Measurements from ENCODE around the gene GRPEL2.

DNA sequence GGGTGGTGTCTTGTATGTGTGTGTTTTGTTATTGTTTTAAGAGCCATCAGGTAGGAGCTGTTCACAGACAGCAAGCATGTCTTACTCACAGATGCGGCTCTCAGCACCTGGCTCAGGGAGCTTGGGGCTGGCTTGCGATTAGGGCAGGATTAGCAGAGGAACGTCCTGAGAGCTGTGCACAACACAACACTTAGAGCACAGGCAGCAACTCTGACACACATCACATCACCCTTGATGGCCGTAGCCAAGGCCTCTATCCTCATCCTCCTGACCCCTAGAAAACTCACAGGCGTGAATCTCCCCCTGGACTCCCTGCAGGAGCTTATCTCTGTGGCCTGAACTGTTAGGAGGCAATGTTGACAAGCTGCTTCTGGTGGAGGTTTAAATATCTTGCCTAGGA lies 40.9 kb downstream of the GRPEL2 start:
- TF ChIP-seq, protein P1, sequence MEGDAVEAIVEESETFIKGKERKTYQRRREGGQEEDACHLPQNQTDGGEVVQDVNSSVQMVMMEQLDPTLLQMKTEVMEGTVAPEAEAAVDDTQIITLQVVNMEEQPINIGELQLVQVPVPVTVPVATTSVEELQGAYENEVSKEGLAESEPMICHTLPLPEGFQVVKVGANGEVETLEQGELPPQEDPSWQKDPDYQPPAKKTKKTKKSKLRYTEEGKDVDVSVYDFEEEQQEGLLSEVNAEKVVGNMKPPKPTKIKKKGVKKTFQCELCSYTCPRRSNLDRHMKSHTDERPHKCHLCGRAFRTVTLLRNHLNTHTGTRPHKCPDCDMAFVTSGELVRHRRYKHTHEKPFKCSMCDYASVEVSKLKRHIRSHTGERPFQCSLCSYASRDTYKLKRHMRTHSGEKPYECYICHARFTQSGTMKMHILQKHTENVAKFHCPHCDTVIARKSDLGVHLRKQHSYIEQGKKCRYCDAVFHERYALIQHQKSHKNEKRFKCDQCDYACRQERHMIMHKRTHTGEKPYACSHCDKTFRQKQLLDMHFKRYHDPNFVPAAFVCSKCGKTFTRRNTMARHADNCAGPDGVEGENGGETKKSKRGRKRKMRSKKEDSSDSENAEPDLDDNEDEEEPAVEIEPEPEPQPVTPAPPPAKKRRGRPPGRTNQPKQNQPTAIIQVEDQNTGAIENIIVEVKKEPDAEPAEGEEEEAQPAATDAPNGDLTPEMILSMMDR (IDR thresholded peaks at IDR 0.05; ENCODE audit: borderline replicate concordance, extremely low read depth, low read length, poor library complexity, severe bottlenecking) = no peak
- no peak for TF ChIP-seq EZH2 (IDR thresholded peaks at IDR 0.05; ENCODE audit: borderline replicate concordance, low read depth, low read length, severe bottlenecking)

Measured in DND-41 (cell line).